Activated CD8-positive, alpha-beta T cell treated with anti-CD3 and anti-CD28 coated beads for 36 hours (primary cell): ENCODE measurements around the gene PMF1. TPM values are rescaled to one million over a fixed set of nuclear protein-coding genes. Genes with fewer than 3 reads are reported as not detected.

ENCODE experiments used
- ATAC-seq: fragments of 200-7000 bp; cut with Tn5 transposase; one replicate; pipeline ENCODE4 v1.10.0; 2021; ENCODE audit warnings: mild to moderate bottlenecking, moderate library complexity
- CTCF ChIA-PET: fragments of 350-600 bp; sonication (Branson Sonifier 250); formaldehyde crosslinking; loops from one replicate; lab custom pipeline; 2021; ENCODE audit warnings: antibody characterized with exemption; lab: Charles Lee
- POLR2A ChIA-PET: fragments of 350-600 bp; sonication (Branson Sonifier 250); formaldehyde crosslinking; loops from one replicate; lab custom pipeline; 2021; ENCODE audit warnings: antibody characterized with exemption; lab: Charles Lee
- DNase-seq: peaks from one replicate; pipeline ENCODE4 v3.0.0-alpha.2; 2020
- H3K27ac Mint-ChIP-seq: one replicate; pipeline ENCODE4 v1.8.0; 2021; ENCODE audit warnings: mild to moderate bottlenecking, mixed read lengths
- H3K27me3 Mint-ChIP-seq: one replicate; pipeline ENCODE4 v1.8.0; 2021; ENCODE audit warnings: mixed read lengths
- H3K36me3 Mint-ChIP-seq: one replicate; pipeline ENCODE4 v1.8.0; 2021; ENCODE audit warnings: low read depth, mixed read lengths
- H3K4me1 Mint-ChIP-seq: one replicate; pipeline ENCODE4 v1.8.0; 2021; ENCODE audit warnings: low read depth, mixed read lengths
- H3K4me3 Mint-ChIP-seq: one replicate; pipeline ENCODE4 v1.8.0; 2021; ENCODE audit warnings: mild to moderate bottlenecking, moderate library complexity, mixed read lengths
- H3K9me3 Mint-ChIP-seq: one replicate; pipeline ENCODE4 v1.8.0; 2021; ENCODE audit warnings: mixed read lengths
- CTCF ChIP-seq: fragments of 200-600 bp; IDR thresholded peaks from one replicate; pipeline ENCODE4 v1.8.0; 2022; ENCODE audit warnings: antibody characterized with exemption, mild to moderate bottlenecking
- intact Hi-C: fragments of 100-400 bp; cut with micrococcal nuclease; formaldehyde crosslinking; loops from one replicate; pipeline ENCODE4 v1.10.0; 2022
- total RNA-seq, 2 experiments: library from RNA; stranded (reverse); gene quantifications; one replicate each; pipeline ENCODE4 v1.2.3, GENCODE V29; 2021

Gene PMF1
- total RNA-seq, 2 experiments from 2014 or later: 89.4 to 93.7 TPM

- ATAC-seq (no peak), DNase-seq (no peak)
- ChIA-PET POLR2A (interaction anchor here (1.1 to 12.8 kb wide), 5 partner anchors 10 to 45 kb away, joined by 4 to 177 read pairs (median 7); partner anchors contain the start of gene PMF1), CTCF (interaction anchor here (0.6 to 2.4 kb wide), 5 partner anchors 20 to 127 kb away, joined by 3 to 16 read pairs (median 3); no protein-coding TSS in a partner anchor)
- no peak for TF ChIP-seq CTCF
- Mint-ChIP-seq H3K4me1 (peaks cover 52% of the 10 kb centered on the region), H3K9me3 (peaks cover 1% of the 10 kb centered on the region), H3K27me3 (no peaks in the 10 kb centered on the region), H3K4me3 (no peak overlapping the region), H3K27ac (peak overlapping the region; percentile 97), H3K36me3 (peaks cover 35% of the 10 kb centered on the region)
- intact Hi-C loops: loop anchor here (2.0 kb wide), 1 partner anchor 26 kb away; no protein-coding TSS in a partner anchor
Measured at GRCh38 chr1:156193208-156193487, 19.7 kb upstream of the PMF1 start.

GRCh38 chr1:156193488-156194299 lies 19.1 kb upstream of the PMF1 start, which contains the start of gene SLC25A44:
Gene SLC25A44 (plus strand): TSS chr1:156194104. CDS start chr1:156199848, 5,744 bp downstream.
- no peak for TF ChIP-seq CTCF
- no peak within 1 kb of the TSS for H3K4me3 Mint-ChIP-seq
- POLR2A ChIA-PET: interaction anchor here (1.1 to 12.8 kb wide), 6 partner anchors 11 to 45 kb away, joined by 4 to 177 read pairs (median 6); partner anchors contain the start of gene PMF1
- H3K27ac Mint-ChIP-seq: peak within 1 kb of the TSS; percentile 97
- CTCF ChIA-PET: interaction anchor here (0.6 to 2.4 kb wide), 9 partner anchors 19 to 127 kb away, joined by 3 to 16 read pairs (median 5); partner anchors contain the start of gene PMF1
- H3K9me3 Mint-ChIP-seq: peaks cover 1% of the 10 kb centered on the region
- peak; percentile 95 for ATAC-seq
- peaks cover 37% of the 10 kb centered on the region for H3K36me3 Mint-ChIP-seq
- H3K4me1 Mint-ChIP-seq: peaks cover 57% of the 10 kb centered on the region
- intact Hi-C loops: loop anchor here (2.0 kb wide), 1 partner anchor 25 kb away; no protein-coding TSS in a partner anchor
- peak; percentile 98 for DNase-seq
- H3K27me3 Mint-ChIP-seq: no peaks in the 10 kb centered on the region

- POLR2A ChIA-PET: interaction anchor here (0.6 to 12.8 kb wide), 10 partner anchors 9 to 217 kb away, joined by 3 to 177 read pairs (median 4); partner anchors contain the start of genes CCT3, PMF1 and TSACC
- H3K4me3 Mint-ChIP-seq: no peak overlapping the region
- no peaks in the 10 kb centered on the region for H3K27me3 Mint-ChIP-seq
- no peak for TF ChIP-seq CTCF
- CTCF ChIA-PET: interaction anchor here (0.9 to 2.4 kb wide), 8 partner anchors 19 to 128 kb away, joined by 3 to 16 read pairs (median 4); partner anchors contain the start of gene PMF1
- DNase-seq: peak; percentile 23
- intact Hi-C loops: no loop called here
- peaks cover 1% of the 10 kb centered on the region for H3K9me3 Mint-ChIP-seq
- H3K4me1 Mint-ChIP-seq: peaks cover 63% of the 10 kb centered on the region
- no peak for ATAC-seq
- peaks cover 43% of the 10 kb centered on the region for H3K36me3 Mint-ChIP-seq
- peak overlapping the region; percentile 97 for H3K27ac Mint-ChIP-seq
Measured at GRCh38 chr1:156194300-156194652, 18.5 kb upstream of the PMF1 start.

- Mint-ChIP-seq H3K36me3 (peaks cover 56% of the 10 kb centered on the region), H3K27me3 (no peaks in the 10 kb centered on the region), H3K27ac (no peak overlapping the region), H3K9me3 (no peaks in the 10 kb centered on the region), H3K4me3 (no peak overlapping the region), H3K4me1 (peaks cover 77% of the 10 kb centered on the region)
- POLR2A ChIA-PET: interaction anchor here (1.4 to 12.8 kb wide), 3 partner anchors 16 to 35 kb away, joined by 3 to 177 read pairs (median 4); partner anchors contain the start of gene PMF1
- intact Hi-C loops: no loop called here
- CTCF ChIA-PET: interaction anchor here (1.5 to 4.7 kb wide), 2 partner anchors 29 to 99 kb away, joined by 3 to 57 read pairs; no protein-coding TSS in a partner anchor
- no peak for TF ChIP-seq CTCF
- DNase-seq: no peak
- no peak for ATAC-seq
Measured at GRCh38 chr1:156195853-156196252, 17.0 kb upstream of the PMF1 start.
